ENCODE results near the gene KCNH3.

KCNH3 gene

GRCh38 chr12:49543914-49544815 is 5.3 kb downstream of the KCNH3 start:
- in situ Hi-C loops (cut with MboI; ENCODE audit: low sequenced_read_pairs) = no loop called here

GRCh38 chr12:49545815-49546214 is 7.0 kb downstream of the KCNH3 start:
- in situ Hi-C loops (cut with MboI; ENCODE audit: low sequenced_read_pairs) = no loop called here

GRCh38 chr12:49546481-49546880 is 7.7 kb downstream of the KCNH3 start:
- in situ Hi-C loops (cut with MboI; ENCODE audit: low sequenced_read_pairs) = no loop called here

GRCh38 chr12:49547090-49547690 is 8.4 kb downstream of the KCNH3 start:
- in situ Hi-C loops (cut with MboI; ENCODE audit: low sequenced_read_pairs) = no loop called here

GRCh38 chr12:49548481-49548821 is 9.6 kb downstream of the KCNH3 start:
- in situ Hi-C loops (cut with MboI; ENCODE audit: low sequenced_read_pairs) = no loop called here

- in situ Hi-C loops (cut with MboI; ENCODE audit: low sequenced_read_pairs) = no loop called here
Observed at GRCh38 chr12:49548822-49549648, 10.2 kb downstream of the KCNH3 start.

- in situ Hi-C loops (cut with MboI; ENCODE audit: low sequenced_read_pairs) = no loop called here
Observed at GRCh38 chr12:49549735-49550692, 11.2 kb downstream of the KCNH3 start.

GRCh38 chr12:49550693-49551252 is 11.9 kb downstream of the KCNH3 start:
- in situ Hi-C loops (cut with MboI; ENCODE audit: low sequenced_read_pairs) = no loop called here

GRCh38 chr12:49552014-49552413 is 13.2 kb downstream of the KCNH3 start:
- in situ Hi-C loops (cut with MboI; ENCODE audit: low sequenced_read_pairs) = no loop called here

GRCh38 chr12:49552425-49552824 is 13.6 kb downstream of the KCNH3 start:
- in situ Hi-C loops (cut with MboI; ENCODE audit: low sequenced_read_pairs) = no loop called here

- in situ Hi-C loops (cut with MboI; ENCODE audit: low sequenced_read_pairs) = no loop called here
Observed at GRCh38 chr12:49552899-49553298, 14.1 kb downstream of the KCNH3 start.

- in situ Hi-C loops (cut with MboI; ENCODE audit: low sequenced_read_pairs) = no loop called here
Observed at GRCh38 chr12:49553512-49554088, 14.8 kb downstream of the KCNH3 start.

GRCh38 chr12:49554266-49554665 is 15.4 kb downstream of the KCNH3 start:
- in situ Hi-C loops (cut with MboI; ENCODE audit: low sequenced_read_pairs) = no loop called here

GRCh38 chr12:49555631-49556390 is 17.0 kb downstream of the KCNH3 start:
- in situ Hi-C loops (cut with MboI; ENCODE audit: low sequenced_read_pairs) = no loop called here

GRCh38 chr12:49556391-49557186 is 17.8 kb downstream of the KCNH3 start:
- in situ Hi-C loops (cut with MboI; ENCODE audit: low sequenced_read_pairs) = no loop called here

- in situ Hi-C loops (cut with MboI; ENCODE audit: low sequenced_read_pairs) = no loop called here
Observed at GRCh38 chr12:49557187-49557916, 18.5 kb downstream of the KCNH3 start.

GRCh38 chr12:49557917-49558215 is 19.0 kb downstream of the KCNH3 start:
- in situ Hi-C loops (cut with MboI; ENCODE audit: low sequenced_read_pairs) = no loop called here

- in situ Hi-C loops (cut with MboI; ENCODE audit: low sequenced_read_pairs) = no loop called here
Observed at GRCh38 chr12:49558526-49558925, 19.7 kb downstream of the KCNH3 start.

All from HL-60/S4 treated with retinoic acid at 250 ng/mL for 4 days and 3 days (cell line).